SU-DHL-6 (cell line): ENCODE results near the gene UBE4B.

Experiments
- H2AFZ ChIP-seq: fragments of 200-600 bp; sonication (generic); 2 replicates; pipeline ENCODE4 v1.6.1; 2014; ENCODE audit warnings: low read depth, mild to moderate bottlenecking, moderate library complexity, mixed read lengths, antibody characterized with exemption, low read length; ENCODE audit not compliant: severe bottlenecking
- H3F3A ChIP-seq: fragments of 200-600 bp; shearing (Covaris generic); 2 replicates; pipeline ENCODE4 v1.6.0; 2016; ENCODE audit warnings: antibody characterized with exemption, mild to moderate bottlenecking; ENCODE audit not compliant: insufficient read depth
- H3K27ac ChIP-seq: fragments of 200-600 bp; sonication (generic); 2 replicates; pipeline ENCODE4 v1.5.1; 2016; ENCODE audit warnings: low read depth, mild to moderate bottlenecking, low read length, moderate library complexity, mixed read lengths
- H3K27me3 ChIP-seq: fragments of 200-600 bp; sonication (generic), shearing (Covaris generic); 2 replicates; pipeline ENCODE4 v1.6.0; 2014; ENCODE audit warnings: mild to moderate bottlenecking, low read length
- H3K36me3 ChIP-seq: fragments of 200-600 bp; sonication (generic); 2 replicates; pipeline ENCODE4 v1.6.1; 2014; ENCODE audit warnings: mild to moderate bottlenecking, low read length, mixed read lengths
- H3K4me2 ChIP-seq: fragments of 300-600, 200-600 bp; shearing (Covaris generic), sonication (generic); 2 replicates; pipeline ENCODE4 v1.6.0; 2014; ENCODE audit warnings: low read length, low read depth, mild to moderate bottlenecking; ENCODE audit not compliant: poor library complexity, severe bottlenecking
- H3K4me3 ChIP-seq: fragments of 200-600 bp; sonication (generic); 2 replicates; pipeline ENCODE4 v1.5.1; 2014; ENCODE audit warnings: antibody characterized with exemption, low read length, mild to moderate bottlenecking, mixed read lengths; ENCODE audit not compliant: insufficient read depth, poor library complexity, severe bottlenecking
- H3K79me2 ChIP-seq: fragments of 200-600 bp; sonication (generic); 2 replicates; pipeline ENCODE4 v1.6.1; 2014; ENCODE audit warnings: mild to moderate bottlenecking, low read length, moderate library complexity; ENCODE audit not compliant: insufficient read depth
- H3K9ac ChIP-seq: fragments of 200-600 bp; sonication (generic); 2 replicates; pipeline ENCODE4 v1.7.0; 2014; ENCODE audit warnings: mild to moderate bottlenecking, low read length
- H3K9me2 ChIP-seq: fragments of 200-600 bp; sonication (generic); replicated peaks from 2 replicates; pipeline ENCODE4 v1.6.1; 2014; ENCODE audit warnings: low read length; ENCODE audit not compliant: insufficient read depth
- H3K9me3 ChIP-seq: fragments of 200-600 bp; sonication (generic); 2 replicates; pipeline ENCODE4 v1.6.1; 2014; ENCODE audit warnings: low read length, mixed read lengths; ENCODE audit not compliant: insufficient read depth
- H4K20me1 ChIP-seq: fragments of 200-600 bp; sonication (generic); 2 replicates; pipeline ENCODE4 v1.6.1; 2014; ENCODE audit warnings: low read depth, mild to moderate bottlenecking, antibody characterized with exemption, low read length, moderate library complexity, mixed read lengths
- EZH2phosphoT487 ChIP-seq: fragments of 200-600 bp; sonication (generic), shearing (Covaris generic); conservative IDR thresholded peaks from 2 replicates; pipeline ENCODE4 v1.6.1; 2018; ENCODE audit warnings: mild to moderate bottlenecking, antibody characterized with exemption, low read length, moderate library complexity, mixed read lengths
- TF ChIP-seq, protein P1 (sequence below): fragments of 200-600 bp; sonication (generic); IDR thresholded peaks from one replicate; pipeline ENCODE4 v1.5.1; 2017; ENCODE audit warnings: antibody characterized with exemption, mild to moderate bottlenecking, low read length, moderate library complexity; ENCODE audit not compliant: insufficient read depth, poor library complexity, severe bottlenecking

Gene UBE4B

DNA sequence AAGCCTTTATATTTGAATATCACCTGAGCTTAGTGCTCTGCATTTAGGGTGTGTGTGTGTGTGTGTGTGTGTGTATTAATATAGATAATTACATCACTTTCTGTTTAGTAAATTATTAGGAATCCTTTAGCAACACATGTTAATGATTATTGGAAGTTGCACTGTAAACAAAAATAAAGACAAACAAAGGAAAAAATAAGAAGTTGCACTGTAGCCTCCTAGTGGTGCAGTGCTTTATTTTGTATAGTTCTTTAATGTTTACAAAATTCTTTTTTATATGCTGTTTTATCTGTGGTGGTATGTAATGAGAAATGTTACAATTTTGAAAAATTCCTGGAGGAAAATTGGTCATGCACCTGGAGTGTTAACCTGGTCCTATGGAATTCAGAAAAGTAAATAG is 69.2 kb downstream of the UBE4B start:
- H3K4me2 ChIP-seq = no peak overlapping the region
- H2AFZ ChIP-seq = no peak overlapping the region
- no peak overlapping the region for H3K9ac ChIP-seq
- peaks cover 8% of the 10 kb centered on the region; the same call in 1 of the 2 replicates for H3K36me3 ChIP-seq
- no peaks in the 10 kb centered on the region for H3K9me2 ChIP-seq
- no peak overlapping the region for H3K27ac ChIP-seq
- no peaks in the 10 kb centered on the region for H3F3A ChIP-seq
- no peaks in the 10 kb centered on the region for H3K79me2 ChIP-seq
- TF ChIP-seq EZH2phosphoT487 = no peak
- TF ChIP-seq, protein P1, sequence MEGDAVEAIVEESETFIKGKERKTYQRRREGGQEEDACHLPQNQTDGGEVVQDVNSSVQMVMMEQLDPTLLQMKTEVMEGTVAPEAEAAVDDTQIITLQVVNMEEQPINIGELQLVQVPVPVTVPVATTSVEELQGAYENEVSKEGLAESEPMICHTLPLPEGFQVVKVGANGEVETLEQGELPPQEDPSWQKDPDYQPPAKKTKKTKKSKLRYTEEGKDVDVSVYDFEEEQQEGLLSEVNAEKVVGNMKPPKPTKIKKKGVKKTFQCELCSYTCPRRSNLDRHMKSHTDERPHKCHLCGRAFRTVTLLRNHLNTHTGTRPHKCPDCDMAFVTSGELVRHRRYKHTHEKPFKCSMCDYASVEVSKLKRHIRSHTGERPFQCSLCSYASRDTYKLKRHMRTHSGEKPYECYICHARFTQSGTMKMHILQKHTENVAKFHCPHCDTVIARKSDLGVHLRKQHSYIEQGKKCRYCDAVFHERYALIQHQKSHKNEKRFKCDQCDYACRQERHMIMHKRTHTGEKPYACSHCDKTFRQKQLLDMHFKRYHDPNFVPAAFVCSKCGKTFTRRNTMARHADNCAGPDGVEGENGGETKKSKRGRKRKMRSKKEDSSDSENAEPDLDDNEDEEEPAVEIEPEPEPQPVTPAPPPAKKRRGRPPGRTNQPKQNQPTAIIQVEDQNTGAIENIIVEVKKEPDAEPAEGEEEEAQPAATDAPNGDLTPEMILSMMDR = no peak
- H3K4me3 ChIP-seq = no peak overlapping the region
- H4K20me1 ChIP-seq = no peaks in the 10 kb centered on the region
- no peaks in the 10 kb centered on the region for H3K9me3 ChIP-seq
- H3K27me3 ChIP-seq = no peaks in the 10 kb centered on the region

DNA sequence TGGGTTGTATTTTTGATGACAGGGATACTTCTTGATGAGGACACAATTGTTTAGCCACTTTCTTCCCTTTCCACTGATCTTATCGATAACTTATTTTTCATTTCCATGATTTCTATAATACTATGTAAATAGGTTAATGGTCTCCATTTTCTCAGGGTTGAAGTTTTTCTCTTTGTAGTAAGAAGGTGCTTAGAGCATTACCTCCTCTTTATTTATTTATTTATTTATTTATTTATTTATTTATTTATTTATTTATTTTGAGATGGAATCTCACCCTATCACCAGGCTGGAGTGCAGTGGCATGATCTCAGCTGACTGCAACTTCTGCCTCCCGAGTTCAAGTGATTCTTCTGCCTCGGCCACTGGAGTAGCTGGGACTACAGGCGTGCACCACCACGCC is 70.4 kb downstream of the UBE4B start:
- no peaks in the 10 kb centered on the region for H3K27me3 ChIP-seq
- no peaks in the 10 kb centered on the region for H3F3A ChIP-seq
- H3K27ac ChIP-seq = no peak overlapping the region
- H3K9me3 ChIP-seq = no peaks in the 10 kb centered on the region
- H2AFZ ChIP-seq = no peak overlapping the region
- H4K20me1 ChIP-seq = no peaks in the 10 kb centered on the region
- H3K9ac ChIP-seq = no peak overlapping the region
- no peaks in the 10 kb centered on the region for H3K9me2 ChIP-seq
- H3K36me3 ChIP-seq = peaks cover 8% of the 10 kb centered on the region; the same call in 1 of the 2 replicates
- no peak overlapping the region for H3K4me2 ChIP-seq
- TF ChIP-seq, protein P1 = no peak
- TF ChIP-seq EZH2phosphoT487 = no peak
- no peaks in the 10 kb centered on the region for H3K79me2 ChIP-seq
- no peak overlapping the region for H3K4me3 ChIP-seq

DNA sequence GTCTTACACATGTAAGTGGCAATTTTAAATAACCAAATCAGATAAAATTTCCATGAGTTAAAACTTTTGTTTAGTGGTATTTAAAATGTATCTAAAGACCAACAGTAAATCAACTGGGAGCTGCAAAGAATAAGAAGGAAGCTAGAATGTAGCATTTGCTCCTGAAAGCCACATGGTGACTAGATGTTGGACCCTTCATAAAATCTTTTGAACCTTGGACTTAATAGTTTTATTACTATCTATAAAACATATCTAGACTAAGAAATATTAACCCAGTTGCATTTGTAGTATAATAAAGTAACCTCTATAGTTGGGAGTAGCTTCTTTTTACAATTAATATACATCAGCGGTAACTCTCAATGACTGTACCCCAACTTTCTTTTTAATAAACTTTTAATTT is 72.1 kb downstream of the UBE4B start:
- Histone ChIP-seq H3K79me2 (no peaks in the 10 kb centered on the region), H3K4me3 (no peak overlapping the region), H3K27ac (no peak overlapping the region), H3K9me3 (no peaks in the 10 kb centered on the region), H2AFZ (no peak overlapping the region), H3K4me2 (no peak overlapping the region), H3K9ac (no peak overlapping the region), H3K9me2 (no peaks in the 10 kb centered on the region), H3K27me3 (no peaks in the 10 kb centered on the region), H4K20me1 (no peaks in the 10 kb centered on the region), H3K36me3 (peaks cover 8% of the 10 kb centered on the region; the same call in 1 of the 2 replicates), H3F3A (no peaks in the 10 kb centered on the region)
- TF ChIP-seq, protein P1 = no peak
- TF ChIP-seq EZH2phosphoT487 = no peak
